ENCODE data around the gene PGR.

The PGR gene

GRCh38 chr11:101127197-101127698 is 2.4 kb downstream of the PGR start:
- H3K4me2 ChIP-seq = no peak overlapping the region
- no peaks in the 10 kb centered on the region for H3K36me3 ChIP-seq
- peaks cover 28 to 32% (median 29%) of the 10 kb centered on the region in 11 experiments for H3K9me3 ChIP-seq (replicated peaks in 1 of 11)
- no peaks in the 10 kb centered on the region for H4K20me1 ChIP-seq
- H3K27ac ChIP-seq = no peak overlapping the region
- no peaks in the 10 kb centered on the region for H3K4me1 ChIP-seq
- H3K9ac ChIP-seq = no peak overlapping the region
- H3K4me3 ChIP-seq = no peak overlapping the region
- no peaks in the 10 kb centered on the region for H3K27me3 ChIP-seq
- no peak for TF ChIP-seq Cebpa-rat (IDR thresholded peaks at IDR 0.05)

DNA sequence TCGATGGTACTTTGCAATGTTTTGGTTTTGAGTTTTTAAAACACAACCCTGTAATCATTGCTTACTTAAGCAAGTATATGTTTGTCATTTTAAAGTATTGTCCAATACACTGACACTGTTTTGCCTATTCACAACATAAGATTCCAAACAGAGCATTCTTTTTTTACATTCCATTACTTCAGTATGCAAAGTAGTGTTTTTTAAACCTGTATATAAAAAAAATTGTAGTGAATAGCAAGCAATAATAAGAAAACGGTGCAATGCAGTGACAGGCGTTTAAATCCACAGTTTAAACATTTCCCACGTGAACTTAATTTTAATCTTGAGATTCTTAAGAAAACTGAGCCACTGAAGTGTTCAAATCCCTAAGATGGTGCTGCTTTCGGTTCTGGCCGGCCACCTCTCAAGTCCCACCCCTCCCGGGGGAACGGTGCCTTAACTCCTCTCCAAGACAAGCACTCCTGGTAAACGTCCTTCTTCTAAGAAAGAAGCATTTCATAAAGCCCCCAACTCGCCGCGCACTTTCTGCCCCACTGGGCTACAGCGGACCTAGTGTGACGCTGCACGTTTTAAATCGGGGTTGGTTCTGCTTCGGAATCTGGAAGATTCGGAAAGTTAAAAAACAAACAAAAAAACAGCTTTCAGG is 2.9 kb downstream of the PGR start:
- Histone ChIP-seq H3K4me1 (no peaks in the 10 kb centered on the region), H3K4me2 (no peak overlapping the region), H3K36me3 (no peaks in the 10 kb centered on the region), H3K4me3 (no peak overlapping the region), H3K27ac (no peak overlapping the region), H4K20me1 (no peaks in the 10 kb centered on the region), H3K9me3 (replicated peaks in 1 of 11) (peaks cover 28 to 32% (median 29%) of the 10 kb centered on the region in 11 experiments), H3K9ac (no peak overlapping the region), H3K27me3 (no peaks in the 10 kb centered on the region)
- TF ChIP-seq Cebpa-rat (IDR thresholded peaks at IDR 0.05) = no peak

DNA sequence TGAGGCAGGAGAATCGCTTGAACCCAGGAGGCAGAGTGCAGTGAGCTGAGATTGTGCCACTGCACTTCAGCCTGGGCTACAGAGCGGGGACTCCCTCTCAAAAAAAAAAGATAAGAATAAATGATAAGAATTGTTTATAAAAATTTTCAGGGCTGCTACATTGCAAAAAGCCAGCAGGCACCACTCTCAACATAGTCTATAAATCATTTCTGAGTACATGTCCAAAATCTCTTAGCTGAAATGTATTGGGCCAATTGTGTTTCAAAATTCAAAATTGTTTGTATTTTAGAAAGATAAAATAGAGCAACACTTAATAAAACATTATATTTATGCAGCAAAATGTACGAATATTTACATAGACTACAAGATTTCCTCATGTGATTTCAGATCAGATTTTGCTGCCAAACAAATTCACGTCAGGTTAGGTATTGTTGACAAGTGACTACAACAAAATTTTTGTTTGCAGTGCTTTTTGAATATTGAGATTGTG is 13.9 kb downstream of the PGR start:
- no peak overlapping the region for H3K4me2 ChIP-seq
- H3K9me3 ChIP-seq (replicated peaks in 1 of 11) = no peaks in the 10 kb centered on the region
- no peaks in the 10 kb centered on the region for H3K27me3 ChIP-seq
- no peak overlapping the region for H3K4me3 ChIP-seq
- H3K4me1 ChIP-seq = no peaks in the 10 kb centered on the region
- no peak overlapping the region for H3K27ac ChIP-seq
- TF ChIP-seq Cebpa-rat (IDR thresholded peaks at IDR 0.05) = no peak
- no peaks in the 10 kb centered on the region for H3K36me3 ChIP-seq
- H3K9ac ChIP-seq = no peak overlapping the region
- H4K20me1 ChIP-seq = no peaks in the 10 kb centered on the region

DNA sequence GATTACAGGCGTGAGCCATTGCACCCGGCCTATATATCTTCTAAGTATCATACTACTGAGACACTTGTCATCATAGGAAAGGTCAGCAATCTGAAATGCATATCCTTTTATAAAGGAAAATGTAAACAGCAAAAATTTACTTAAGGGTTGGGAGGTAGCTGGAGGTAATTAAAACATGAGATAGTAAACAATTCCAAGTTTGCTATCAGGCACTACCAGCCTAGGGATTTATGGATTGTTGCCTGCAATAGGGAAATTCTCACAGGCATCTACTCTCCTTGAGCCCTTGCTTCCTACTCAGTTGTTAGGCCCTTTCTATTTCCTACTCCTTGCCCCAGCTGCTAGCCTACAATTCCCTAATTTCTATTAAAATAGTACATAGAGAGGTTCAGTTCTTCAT is 16.1 kb downstream of the PGR start:
- H3K4me2 ChIP-seq = no peak overlapping the region
- no peak overlapping the region for H3K27ac ChIP-seq
- H4K20me1 ChIP-seq = no peaks in the 10 kb centered on the region
- H3K9me3 ChIP-seq (replicated peaks in 1 of 11) = peaks cover 0 to 13% (median 6%) of the 10 kb centered on the region in 11 experiments; a peak in 7 of 22 replicates
- no peaks in the 10 kb centered on the region for H3K36me3 ChIP-seq
- H3K9ac ChIP-seq = no peak overlapping the region
- no peak overlapping the region for H3K4me3 ChIP-seq
- no peaks in the 10 kb centered on the region for H3K27me3 ChIP-seq
- no peaks in the 10 kb centered on the region for H3K4me1 ChIP-seq
- no peak for TF ChIP-seq Cebpa-rat (IDR thresholded peaks at IDR 0.05)

DNA sequence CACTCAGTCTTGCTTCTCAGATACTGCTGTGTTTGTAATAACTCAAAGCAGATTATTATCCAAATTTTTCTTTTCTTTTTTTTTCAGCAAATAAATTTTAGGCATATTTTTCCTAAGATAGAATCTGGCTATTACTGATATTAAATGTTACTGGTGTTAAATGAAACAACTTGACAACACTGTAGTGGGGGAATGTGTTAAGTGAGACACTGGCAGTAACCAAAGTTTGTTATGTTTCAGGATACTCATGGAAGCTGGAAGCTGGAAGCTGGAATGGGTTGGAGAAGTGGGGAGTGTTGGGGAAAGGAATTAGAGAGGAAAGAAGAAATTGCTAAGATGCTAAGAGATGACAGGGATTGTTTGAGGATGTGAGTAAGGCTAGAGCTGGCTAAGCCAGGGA is 24.9 kb downstream of the PGR start:
- Histone ChIP-seq H3K4me2 (no peak overlapping the region), H3K9ac (no peak overlapping the region), H3K27ac (no peak overlapping the region), H3K4me1 (no peaks in the 10 kb centered on the region), H3K9me3 (replicated peaks in 1 of 11) (peaks cover 3 to 17% (median 10%) of the 10 kb centered on the region in 11 experiments; a peak in 13 of 22 replicates), H3K36me3 (no peaks in the 10 kb centered on the region), H4K20me1 (no peaks in the 10 kb centered on the region), H3K27me3 (no peaks in the 10 kb centered on the region), H3K4me3 (no peak overlapping the region)
- TF ChIP-seq Cebpa-rat (IDR thresholded peaks at IDR 0.05) = no peak

DNA sequence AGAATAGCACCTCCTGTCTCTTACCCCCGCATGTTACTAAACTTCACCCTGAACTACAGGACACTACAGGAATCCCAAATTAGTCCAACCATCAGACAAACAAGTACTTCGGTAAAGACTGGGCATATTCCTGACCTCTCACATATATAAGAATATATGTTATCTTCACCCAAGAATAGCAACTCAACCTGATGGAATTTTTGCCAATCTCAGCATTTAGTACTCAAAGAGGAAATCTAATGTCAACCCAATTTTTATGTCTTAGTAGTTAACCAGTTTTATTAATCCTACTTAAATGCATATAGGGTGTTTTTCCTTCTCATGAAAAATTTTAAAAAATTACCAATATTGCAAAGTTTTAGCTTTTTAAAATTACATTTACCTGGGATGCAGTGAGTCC is 26.2 kb downstream of the PGR start:
- Histone ChIP-seq H3K27ac (no peak overlapping the region), H3K9me3 (replicated peaks in 1 of 11) (peaks cover 0 to 22% (median 9%) of the 10 kb centered on the region in 11 experiments; a peak in 12 of 22 replicates), H3K27me3 (no peaks in the 10 kb centered on the region), H3K9ac (no peak overlapping the region), H3K4me2 (no peak overlapping the region), H3K36me3 (no peaks in the 10 kb centered on the region), H3K4me3 (no peak overlapping the region), H4K20me1 (no peaks in the 10 kb centered on the region), H3K4me1 (no peaks in the 10 kb centered on the region)
- TF ChIP-seq Cebpa-rat (IDR thresholded peaks at IDR 0.05) = no peak

GRCh38 chr11:101100601-101101000 is 29.0 kb downstream of the PGR start:
- no peaks in the 10 kb centered on the region for H3K27me3 ChIP-seq
- no peak overlapping the region for H3K27ac ChIP-seq
- H3K4me1 ChIP-seq = no peaks in the 10 kb centered on the region
- no peak overlapping the region for H3K4me2 ChIP-seq
- H3K9me3 ChIP-seq (replicated peaks in 1 of 11) = peaks cover 0 to 18% (median 7%) of the 10 kb centered on the region in 11 experiments; a peak in 12 of 22 replicates
- TF ChIP-seq Cebpa-rat (IDR thresholded peaks at IDR 0.05) = no peak
- H4K20me1 ChIP-seq = no peaks in the 10 kb centered on the region
- no peaks in the 10 kb centered on the region for H3K36me3 ChIP-seq
- no peak overlapping the region for H3K4me3 ChIP-seq
- no peak overlapping the region for H3K9ac ChIP-seq

GRCh38 chr11:101096036-101096704 is 33.4 kb downstream of the PGR start:
- Histone ChIP-seq H3K27ac (no peak overlapping the region), H3K4me2 (no peak overlapping the region), H3K27me3 (no peaks in the 10 kb centered on the region), H3K4me1 (no peaks in the 10 kb centered on the region), H4K20me1 (no peaks in the 10 kb centered on the region), H3K4me3 (no peak overlapping the region), H3K36me3 (no peaks in the 10 kb centered on the region), H3K9ac (no peak overlapping the region), H3K9me3 (replicated peaks in 1 of 11) (peaks cover 0 to 16% (median 7%) of the 10 kb centered on the region in 11 experiments; a peak in 10 of 22 replicates)
- TF ChIP-seq Cebpa-rat (IDR thresholded peaks at IDR 0.05) = no peak

GRCh38 chr11:101091781-101092180 is 37.8 kb downstream of the PGR start:
- no peak overlapping the region for H3K4me2 ChIP-seq
- H3K36me3 ChIP-seq = no peaks in the 10 kb centered on the region
- no peak overlapping the region for H3K4me3 ChIP-seq
- no peak overlapping the region for H3K9ac ChIP-seq
- H3K4me1 ChIP-seq = no peaks in the 10 kb centered on the region
- no peak overlapping the region for H3K27ac ChIP-seq
- H3K9me3 ChIP-seq (replicated peaks in 1 of 11) = peaks cover 0 to 10% (median 0%) of the 10 kb centered on the region in 11 experiments; a peak in 5 of 22 replicates
- no peak for TF ChIP-seq Cebpa-rat (IDR thresholded peaks at IDR 0.05)
- no peaks in the 10 kb centered on the region for H3K27me3 ChIP-seq
- H4K20me1 ChIP-seq = no peaks in the 10 kb centered on the region
